Effector memory CD8-positive, alpha-beta T cell (primary cell): ENCODE results near the gene DUSP2.
"Not testable (repeated sequence)": the region's sequence is repeated elsewhere in the genome, so short reads cannot be mapped to it uniquely, and the experiment has no call there.

Experiments used
- ATAC-seq: fragments of 150-1000 bp; cut with Tn5 transposase; replicated peaks from 2 replicates; pipeline ENCODE4 v1.10.0; 2021; ENCODE audit warnings: mild to moderate bottlenecking, moderate library complexity
- DNase-seq, 3 experiments: peaks; one replicate each; pipeline ENCODE4 v3.0.0; 2021
- H3K27ac Mint-ChIP-seq, 2 donors: one replicate each; pipeline ENCODE4 v1.8.0; 2022; ENCODE audit warnings: mild to moderate bottlenecking in 2 of 2, mixed read lengths in 2 of 2, moderate library complexity in 2 of 2
- H3K27me3 Mint-ChIP-seq, 2 donors: one replicate each; pipeline ENCODE4 v1.8.0; 2022; ENCODE audit warnings: mixed read lengths in 2 of 2
- H3K36me3 Mint-ChIP-seq: one replicate; pipeline ENCODE4 v1.8.0; 2022; ENCODE audit warnings: mild to moderate bottlenecking, moderate library complexity, mixed read lengths; ENCODE audit not compliant: insufficient read depth
- H3K4me1 Mint-ChIP-seq, 2 donors: one replicate each; pipeline ENCODE4 v1.8.0; 2022; ENCODE audit warnings: low read depth in 2 of 2, mixed read lengths in 2 of 2
- H3K4me3 Mint-ChIP-seq, 2 donors: one replicate each; pipeline ENCODE4 v1.8.0; 2022; ENCODE audit warnings: mild to moderate bottlenecking in 2 of 2, mixed read lengths in 2 of 2, moderate library complexity in 2 of 2
- H3K9me3 Mint-ChIP-seq, 2 donors: one replicate each; pipeline ENCODE4 v1.8.0; 2022; ENCODE audit warnings: mixed read lengths in 2 of 2

DUSP2 gene

DNA sequence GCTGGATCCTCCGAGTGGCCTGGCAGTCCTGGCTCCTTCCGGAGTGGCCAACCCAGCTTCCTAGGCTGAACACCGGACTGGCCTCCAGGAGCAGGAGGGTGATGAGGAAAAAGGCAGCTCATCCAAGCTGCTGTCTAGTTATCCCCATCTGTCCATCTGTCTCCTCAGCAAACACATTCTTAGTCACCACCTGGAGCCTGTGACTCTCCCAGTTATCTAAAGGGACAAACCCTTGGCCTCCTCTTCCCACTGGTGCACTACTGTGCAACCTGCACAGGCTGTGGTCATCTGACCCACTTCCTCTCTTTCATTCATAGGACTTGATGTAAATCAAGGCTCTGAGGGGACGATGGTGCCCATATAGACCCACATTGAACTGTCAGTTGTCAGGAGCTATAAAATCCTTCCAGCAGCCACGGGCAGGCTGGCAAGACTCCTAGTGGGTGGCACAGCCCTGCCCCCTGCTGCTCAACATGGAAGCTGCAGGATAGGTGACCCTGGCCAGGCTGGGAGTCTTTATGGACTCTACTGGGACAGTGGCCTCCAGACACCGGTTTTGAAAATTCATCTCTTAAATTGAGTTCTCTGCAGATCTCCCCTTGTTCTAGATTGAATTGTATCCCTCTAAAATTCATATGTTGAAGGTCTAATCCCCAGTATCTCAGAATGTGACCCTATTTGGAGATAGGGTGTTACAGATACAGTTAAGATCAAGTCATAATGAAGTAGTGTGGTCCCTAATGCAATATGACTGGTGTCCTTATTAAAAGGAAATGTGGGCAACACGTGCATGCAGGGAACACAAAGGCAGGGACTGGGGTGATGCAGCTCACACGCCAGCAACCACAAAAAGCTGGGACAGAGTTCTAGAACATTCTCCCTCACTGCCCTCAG is 29.3 kb upstream of the DUSP2 start:
- Mint-ChIP-seq H3K27me3 (no peaks in the 10 kb centered on the region), H3K4me1 (peaks cover 5 to 14% of the 10 kb centered on the region in 2 donors), H3K36me3 (no peaks in the 10 kb centered on the region), H3K27ac (peak overlapping the region in 1 of 2 donors; percentile 52), H3K9me3 (no peaks in the 10 kb centered on the region), H3K4me3 (no peak overlapping the region)
- peak; percentile 99 for ATAC-seq
- peak; percentile 82 to 87 (median 83) for DNase-seq

- ATAC-seq (no peak), DNase-seq (no peak)
- no peak overlapping the region for H3K27ac Mint-ChIP-seq
- no peaks in the 10 kb centered on the region for H3K36me3 Mint-ChIP-seq
- no peaks in the 10 kb centered on the region for H3K9me3 Mint-ChIP-seq
- H3K4me3 Mint-ChIP-seq = no peak overlapping the region
- H3K4me1 Mint-ChIP-seq = peaks cover 11 to 28% of the 10 kb centered on the region in 2 donors
- no peaks in the 10 kb centered on the region for H3K27me3 Mint-ChIP-seq
Observed at GRCh38 chr2:96171831-96172230, 26.6 kb upstream of the DUSP2 start.

DNA sequence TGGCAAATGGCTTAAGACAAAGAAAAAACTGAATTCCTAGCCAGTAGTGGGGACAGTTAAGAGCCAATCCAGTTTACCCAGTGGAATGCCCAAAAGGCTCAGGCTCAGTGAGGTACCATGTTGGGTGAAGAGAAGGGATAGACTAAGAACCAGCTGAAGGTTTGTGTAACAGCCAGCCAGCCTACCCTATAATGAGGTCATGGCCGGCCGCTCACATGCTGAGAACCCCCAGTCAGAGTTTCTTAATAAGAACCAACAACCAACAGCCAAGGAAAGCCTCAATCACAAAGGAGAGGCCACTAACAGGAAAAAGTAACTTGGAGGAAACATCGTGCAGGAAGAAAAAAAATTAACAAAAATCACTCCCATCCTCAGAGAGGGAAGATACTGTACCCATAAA is 25.4 kb upstream of the DUSP2 start:
- H3K36me3 Mint-ChIP-seq = no peaks in the 10 kb centered on the region
- H3K4me3 Mint-ChIP-seq = no peak overlapping the region
- peaks cover 11 to 32% of the 10 kb centered on the region in 2 donors for H3K4me1 Mint-ChIP-seq
- no peaks in the 10 kb centered on the region for H3K27me3 Mint-ChIP-seq
- no peak overlapping the region for H3K27ac Mint-ChIP-seq
- ATAC-seq (no peak), DNase-seq (no peak)
- H3K9me3 Mint-ChIP-seq = no peaks in the 10 kb centered on the region

GRCh38 chr2:96169868-96170507 is 24.7 kb upstream of the DUSP2 start:
- H3K4me3 Mint-ChIP-seq = no peak overlapping the region
- peaks cover 12 to 35% of the 10 kb centered on the region in 2 donors for H3K4me1 Mint-ChIP-seq
- no peaks in the 10 kb centered on the region for H3K9me3 Mint-ChIP-seq
- no peaks in the 10 kb centered on the region for H3K36me3 Mint-ChIP-seq
- no peaks in the 10 kb centered on the region for H3K27me3 Mint-ChIP-seq
- ATAC-seq (no peak), DNase-seq (no peak)
- no peak overlapping the region for H3K27ac Mint-ChIP-seq

GRCh38 chr2:96167407-96168013 is 22.3 kb upstream of the DUSP2 start:
- ATAC-seq = no peak
- peaks cover 17% of the 10 kb centered on the region for H3K36me3 Mint-ChIP-seq
- no peak for DNase-seq
- no peaks in the 10 kb centered on the region for H3K27me3 Mint-ChIP-seq
- peaks cover 28 to 49% of the 10 kb centered on the region in 2 donors for H3K4me1 Mint-ChIP-seq
- peak overlapping the region; percentile 54 to 95 for H3K27ac Mint-ChIP-seq
- no peaks in the 10 kb centered on the region for H3K9me3 Mint-ChIP-seq
- H3K4me3 Mint-ChIP-seq = peak overlapping the region in 1 of 2 donors; percentile 65

GRCh38 chr2:96164459-96165184 is 19.4 kb upstream of the DUSP2 start:
- ATAC-seq = peak; percentile 70
- H3K27ac Mint-ChIP-seq = peak overlapping the region; percentile 98

DNA sequence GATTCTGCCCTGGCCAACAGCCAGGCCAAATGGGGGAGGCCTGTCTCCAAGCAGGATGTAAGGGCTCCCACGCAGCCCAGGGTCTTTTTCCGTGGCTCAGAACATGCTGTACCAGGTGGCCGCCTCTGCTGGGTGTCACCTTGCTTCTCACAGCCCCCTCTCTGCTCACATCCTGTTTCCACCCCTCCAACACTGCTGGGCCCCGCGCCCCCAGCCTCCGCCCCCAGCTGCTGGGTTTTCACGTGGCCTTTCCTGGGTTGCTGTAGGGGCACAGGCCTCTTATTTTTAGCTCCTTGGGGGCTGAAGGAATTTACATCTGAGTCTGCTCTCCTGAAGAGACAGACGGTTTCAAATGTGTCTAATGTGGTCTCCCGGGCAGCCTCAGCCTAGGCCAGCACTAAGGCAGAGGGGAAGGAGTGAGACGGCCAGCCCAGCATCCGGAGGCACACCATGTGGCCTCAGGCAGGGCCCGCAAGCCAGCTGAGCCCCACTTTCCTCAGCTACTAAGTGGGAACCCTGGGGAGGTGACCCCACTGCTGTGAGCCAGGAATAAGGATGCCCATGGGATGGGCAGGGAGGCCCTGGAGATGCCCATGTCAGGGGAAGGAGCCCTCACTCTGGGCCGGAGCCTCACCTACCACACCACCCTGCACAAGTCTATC is 18.7 kb upstream of the DUSP2 start:
- peak overlapping the region; percentile 82 to 83 for H3K4me3 Mint-ChIP-seq
- peak overlapping the region; percentile 98 for H3K27ac Mint-ChIP-seq
- H3K27me3 Mint-ChIP-seq = no peaks in the 10 kb centered on the region
- H3K4me1 Mint-ChIP-seq = peaks cover 58 to 71% of the 10 kb centered on the region in 2 donors
- H3K36me3 Mint-ChIP-seq = peaks cover 24% of the 10 kb centered on the region
- DNase-seq = peak; percentile 64 to 75 (median 64)
- no peaks in the 10 kb centered on the region for H3K9me3 Mint-ChIP-seq
- peak; percentile 62 for ATAC-seq

More at GRCh38 chr2:96164459-96165184, 19.4 kb upstream of the DUSP2 start:
- DNase-seq = peak; percentile 52 to 65 (median 55)
- Mint-ChIP-seq H3K4me1 (peaks cover 51 to 68% of the 10 kb centered on the region in 2 donors), H3K36me3 (peaks cover 18% of the 10 kb centered on the region), H3K9me3 (no peaks in the 10 kb centered on the region), H3K27me3 (no peaks in the 10 kb centered on the region), H3K4me3 (peak overlapping the region; percentile 82 to 83)

- no peak for ATAC-seq
- Mint-ChIP-seq H3K36me3 (peaks cover 29% of the 10 kb centered on the region), H3K9me3 (no peaks in the 10 kb centered on the region), H3K27me3 (no peaks in the 10 kb centered on the region), H3K27ac (peak overlapping the region; percentile 98), H3K4me3 (peak overlapping the region; percentile 82 to 83), H3K4me1 (peaks cover 60 to 71% of the 10 kb centered on the region in 2 donors)
- DNase-seq = peak in 1 of 3 experiments; percentile 18
Observed at GRCh38 chr2:96163415-96163767, 18.2 kb upstream of the DUSP2 start.

- DNase-seq = peak in 1 of 3 experiments; percentile 26
- H3K27ac Mint-ChIP-seq = peak overlapping the region; percentile 98
- no peaks in the 10 kb centered on the region for H3K9me3 Mint-ChIP-seq
- peak overlapping the region; percentile 50 to 82 for H3K4me3 Mint-ChIP-seq
- H3K4me1 Mint-ChIP-seq = peaks cover 68 to 75% of the 10 kb centered on the region in 2 donors
- H3K36me3 Mint-ChIP-seq = peaks cover 33% of the 10 kb centered on the region
- H3K27me3 Mint-ChIP-seq = no peaks in the 10 kb centered on the region
- ATAC-seq = peak; percentile 42
Observed at GRCh38 chr2:96161898-96162297, 16.7 kb upstream of the DUSP2 start.

GRCh38 chr2:96160366-96160765 is 15.1 kb upstream of the DUSP2 start:
- H3K4me1 Mint-ChIP-seq = peaks cover 77 to 84% of the 10 kb centered on the region in 2 donors

GRCh38 chr2:96159084-96159830 is 14.0 kb upstream of the DUSP2 start:
- DNase-seq = no peak
- no peaks in the 10 kb centered on the region for H3K9me3 Mint-ChIP-seq
- H3K27me3 Mint-ChIP-seq = no peaks in the 10 kb centered on the region
- peak overlapping the region; percentile 93 to 96 for H3K27ac Mint-ChIP-seq
- peak overlapping the region; percentile 75 to 79 for H3K4me3 Mint-ChIP-seq
- no peak for ATAC-seq
- H3K4me1 Mint-ChIP-seq = peaks cover 69 to 74% of the 10 kb centered on the region in 2 donors
- H3K36me3 Mint-ChIP-seq = peaks cover 33% of the 10 kb centered on the region

More at GRCh38 chr2:96160366-96160765, 15.1 kb upstream of the DUSP2 start:
- ATAC-seq, H3K9me3 Mint-ChIP-seq, DNase-seq, H3K27me3 Mint-ChIP-seq: not testable (repeated sequence)
- Mint-ChIP-seq H3K4me3 (peak overlapping the region; percentile 6 to 82), H3K27ac (peak overlapping the region in 1 of 2 donors; percentile 98), H3K36me3 (peaks cover 37% of the 10 kb centered on the region)

- no peaks in the 10 kb centered on the region for H3K9me3 Mint-ChIP-seq
- peaks cover 65 to 70% of the 10 kb centered on the region in 2 donors for H3K4me1 Mint-ChIP-seq
- peak overlapping the region; percentile 93 to 96 for H3K27ac Mint-ChIP-seq
- peaks cover 29% of the 10 kb centered on the region for H3K36me3 Mint-ChIP-seq
- DNase-seq = no peak
- peak overlapping the region; percentile 75 to 78 for H3K4me3 Mint-ChIP-seq
- no peak for ATAC-seq
- H3K27me3 Mint-ChIP-seq = no peaks in the 10 kb centered on the region
Observed at GRCh38 chr2:96158554-96158940, 13.3 kb upstream of the DUSP2 start.
